GM21737 (cell line): Measurements from ENCODE around the gene SMARCA4.
"Not testable (repeated sequence)": the region's sequence is repeated elsewhere in the genome, so short reads cannot be mapped to it uniquely, and the experiment has no call there.

Experiments used
- ATAC-seq: cut with Tn5 transposase; IDR thresholded peaks from one replicate; pipeline ENCODE4 v1.9.1; 2021; ENCODE audit warnings: mild to moderate bottlenecking, moderate library complexity; ENCODE audit not compliant: unreplicated experiment

Gene SMARCA4

DNA sequence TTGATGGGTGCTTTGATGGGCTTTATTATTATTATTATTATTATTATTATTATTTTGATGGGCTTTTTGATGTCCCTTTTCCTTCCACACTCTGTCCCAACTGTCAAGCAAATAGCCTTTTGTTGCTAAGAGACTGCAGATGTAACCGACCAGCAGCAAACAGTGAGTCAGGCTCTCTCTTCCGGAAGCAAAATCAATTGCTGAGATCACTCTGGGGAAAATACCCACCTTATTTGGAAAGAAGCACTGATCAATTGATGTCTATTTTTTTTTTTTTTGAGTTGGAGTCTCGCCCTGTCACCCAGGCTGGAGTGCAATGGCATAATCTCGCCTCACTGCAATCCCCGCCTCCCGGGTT is 131.3 kb downstream of the SMARCA4 start:
- no peak for ATAC-seq

- ATAC-seq = no peak
Measured at GRCh38 chr19:11093689-11094238, 132.9 kb downstream of the SMARCA4 start.

- ATAC-seq = no peak
Measured at GRCh38 chr19:11094520-11094894, 133.7 kb downstream of the SMARCA4 start.

DNA sequence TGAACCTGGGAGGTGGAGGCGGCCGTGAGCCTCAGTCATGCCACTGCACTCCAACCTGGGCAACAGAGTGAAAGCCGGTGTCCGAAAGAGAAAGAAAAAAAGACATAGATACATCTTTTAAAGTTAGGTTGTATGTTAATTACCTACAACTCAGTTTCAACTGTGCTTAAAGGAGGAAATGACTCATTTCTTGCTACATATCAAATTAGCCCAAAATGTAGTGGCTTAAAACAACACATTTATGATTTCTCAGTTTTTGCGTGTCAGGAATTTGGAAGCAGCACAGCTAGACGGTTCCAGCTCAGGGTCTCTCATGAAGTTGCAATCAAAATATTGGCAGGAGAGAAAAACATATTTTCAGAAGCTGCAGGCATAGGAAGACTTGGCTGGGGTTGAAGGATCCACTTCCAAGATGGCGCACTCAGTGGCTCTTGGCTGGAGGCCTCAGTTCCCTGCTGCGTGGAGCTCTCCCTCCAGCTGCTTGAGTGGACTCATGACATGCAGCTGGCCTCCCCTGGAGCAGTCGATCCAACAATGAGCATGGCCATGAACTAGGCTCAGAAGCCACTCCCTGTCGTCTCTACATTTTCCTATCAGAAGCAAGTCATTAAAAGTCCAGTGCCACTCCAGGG is 135.5 kb downstream of the SMARCA4 start:
- no peak for ATAC-seq

- not testable (repeated sequence) for ATAC-seq
Measured at GRCh38 chr19:11097367-11097766, 136.5 kb downstream of the SMARCA4 start.

GRCh38 chr19:11098327-11098726 is 137.5 kb downstream of the SMARCA4 start:
- ATAC-seq = no peak

DNA sequence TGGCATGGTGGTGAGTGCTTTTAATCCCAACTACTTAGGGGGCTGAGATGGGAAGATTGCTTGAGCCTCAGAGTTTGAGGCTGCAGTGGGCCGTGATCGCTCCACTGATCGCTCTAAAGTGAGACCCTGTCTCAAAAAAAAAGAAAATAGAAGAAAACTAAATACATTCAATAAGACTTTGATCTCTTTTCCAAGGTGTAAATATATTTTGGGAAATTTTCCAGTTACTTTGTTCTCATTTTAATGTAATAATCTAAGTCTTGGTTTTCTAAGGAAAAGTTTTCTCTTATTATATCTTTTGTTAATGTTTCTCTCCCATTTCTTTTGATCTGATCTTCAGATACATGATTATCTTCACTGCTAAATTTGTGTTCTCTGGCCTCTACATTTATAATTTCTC is 138.0 kb downstream of the SMARCA4 start:
- no peak for ATAC-seq

DNA sequence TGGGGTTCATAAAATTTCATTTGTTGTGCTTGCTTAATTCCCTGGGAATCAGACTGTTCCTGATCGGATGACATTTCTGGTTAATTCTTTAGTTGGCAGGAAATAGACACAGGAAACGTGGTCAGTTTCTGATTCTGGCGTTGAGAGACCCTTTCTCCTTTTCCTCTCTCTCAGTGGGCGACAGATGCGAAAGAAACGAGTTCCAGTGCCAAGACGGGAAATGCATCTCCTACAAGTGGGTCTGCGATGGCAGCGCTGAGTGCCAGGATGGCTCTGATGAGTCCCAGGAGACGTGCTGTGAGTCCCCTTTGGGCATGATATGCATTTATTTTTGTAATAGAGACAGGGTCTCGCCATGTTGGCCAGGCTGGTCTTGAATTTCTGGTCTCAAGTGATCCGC is 139.2 kb downstream of the SMARCA4 start:
- no peak for ATAC-seq

DNA sequence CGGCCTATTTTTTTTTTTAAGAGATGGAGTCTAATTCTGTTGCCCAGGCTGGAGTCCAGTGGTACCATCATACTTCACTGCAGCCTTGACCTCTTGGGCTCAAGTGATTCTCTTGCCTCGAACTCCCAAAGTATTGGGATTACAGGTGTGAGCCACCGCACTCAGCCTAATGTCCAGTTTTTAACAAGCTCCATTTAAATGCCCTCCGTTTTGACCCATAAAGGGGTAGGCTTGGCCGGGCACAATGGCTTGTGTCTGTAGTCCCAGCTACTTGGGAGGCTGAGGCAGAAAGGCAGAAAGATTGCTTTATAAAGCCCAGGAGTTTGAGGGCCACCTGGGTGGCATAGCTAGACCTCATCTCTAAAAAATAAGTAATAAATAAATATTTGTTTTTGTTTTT is 140.2 kb downstream of the SMARCA4 start:
- no peak for ATAC-seq

GRCh38 chr19:11102944-11103343 is 142.1 kb downstream of the SMARCA4 start:
- ATAC-seq = no peak

DNA sequence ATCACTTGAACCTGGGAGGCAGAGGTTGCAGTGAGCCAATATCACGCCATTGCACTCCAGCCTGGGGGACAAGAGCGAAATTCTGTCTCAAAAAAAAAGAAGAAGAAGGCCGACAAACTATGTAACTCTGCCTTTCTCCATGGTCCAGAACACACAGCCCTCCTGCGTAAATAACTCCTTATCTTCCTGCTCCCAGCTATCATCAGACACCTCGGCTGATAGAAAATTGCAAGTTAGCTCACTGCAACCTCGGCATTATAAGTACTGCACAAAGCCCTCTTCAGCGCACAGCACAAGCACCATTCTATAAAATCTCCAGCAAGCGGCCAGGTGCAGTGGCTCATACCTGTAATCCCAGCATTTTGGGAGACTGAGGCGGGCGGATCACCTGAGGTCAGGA is 142.8 kb downstream of the SMARCA4 start:
- ATAC-seq = not testable (repeated sequence)

- no peak for ATAC-seq
Measured at GRCh38 chr19:11105014-11105636, 144.3 kb downstream of the SMARCA4 start.

GRCh38 chr19:11106477-11106876 is 145.6 kb downstream of the SMARCA4 start:
- ATAC-seq = no peak

- ATAC-seq = no peak
Measured at GRCh38 chr19:11108746-11109145, 147.9 kb downstream of the SMARCA4 start.

DNA sequence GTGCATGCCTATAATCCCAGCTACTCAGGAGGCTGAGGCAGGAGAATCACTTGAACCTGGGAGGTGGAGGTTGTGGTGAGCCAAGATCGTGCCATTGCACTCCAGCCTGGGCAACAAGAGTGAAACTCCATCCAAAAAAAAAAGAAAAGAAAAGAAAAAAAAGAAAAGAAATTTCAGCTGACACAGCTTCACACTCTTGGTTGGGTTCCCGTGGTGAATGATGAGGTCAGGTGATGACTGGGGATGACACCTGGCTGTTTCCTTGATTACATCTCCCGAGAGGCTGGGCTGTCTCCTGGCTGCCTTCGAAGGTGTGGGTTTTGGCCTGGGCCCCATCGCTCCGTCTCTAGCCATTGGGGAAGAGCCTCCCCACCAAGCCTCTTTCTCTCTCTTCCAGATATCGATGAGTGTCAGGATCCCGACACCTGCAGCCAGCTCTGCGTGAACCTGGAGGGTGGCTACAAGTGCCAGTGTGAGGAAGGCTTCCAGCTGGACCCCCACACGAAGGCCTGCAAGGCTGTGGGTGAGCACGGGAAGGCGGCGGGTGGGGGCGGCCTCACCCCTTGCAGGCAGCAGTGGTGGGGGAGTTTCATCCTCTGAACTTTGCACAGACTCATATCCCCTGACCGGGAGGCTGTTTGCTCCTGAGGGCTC is 150.4 kb downstream of the SMARCA4 start:
- no peak for ATAC-seq

- ATAC-seq = no peak
Measured at GRCh38 chr19:11111771-11112144, 150.9 kb downstream of the SMARCA4 start.
